CD14-positive monocyte (primary cell): ENCODE data around the gene GDPD2. TPM values are rescaled to one million over a fixed set of nuclear protein-coding genes. Genes with fewer than 3 reads are reported as not detected.
A peak's percentile ranks its signal among the peaks of the same experiment; 100 is the strongest.

ENCODE experiments used
- DNase-seq, 3 donors: peaks; one replicate each; pipeline ENCODE4 v3.0.0-alpha.2; 2011 to 2022
- H2AFZ ChIP-seq: 2 replicates; pipeline ENCODE4 v1.6.0; 2012; ENCODE audit warnings: mild to moderate bottlenecking, low read depth, low read length, inconsistent platforms; ENCODE audit not compliant: insufficient read depth, poor library complexity, severe bottlenecking
- H3K27ac ChIP-seq, 2 donors: 1 replicate in 1 of 2; 2 replicates in 1 of 2; pipeline ENCODE4 v1.5.1; 2012 to 2013; ENCODE audit warnings: low read length in 2 of 2, control low read depth in 1 of 2, inconsistent platforms in 1 of 2, low read depth in 1 of 2, mild to moderate bottlenecking in 1 of 2
- H3K27me3 ChIP-seq, 2 donors: one replicate each; pipeline versions ENCODE4 v1.6.0 to v1.6.1; 2011 to 2013; ENCODE audit warnings: low read length in 2 of 2; ENCODE audit not compliant: control insufficient read depth in 2 of 2, insufficient read depth in 2 of 2
- H3K36me3 ChIP-seq, 2 donors: replicated peaks in 1 of 2; 1 replicate in 1 of 2; 2 replicates in 1 of 2; pipeline versions ENCODE4 v1.5.1 to v1.6.1; 2012 to 2013; ENCODE audit warnings: low read length in 2 of 2, control low read depth in 1 of 2, inconsistent platforms in 1 of 2, mild to moderate bottlenecking in 1 of 2; ENCODE audit not compliant: insufficient read depth in 2 of 2, control insufficient read depth in 1 of 2
- H3K4me1 ChIP-seq, 2 donors: 1 replicate in 1 of 2; 2 replicates in 1 of 2; pipeline versions ENCODE4 v1.5.1 to v1.6.1; 2012 to 2013; ENCODE audit warnings: low read length in 2 of 2, control low read depth in 1 of 2, inconsistent platforms in 1 of 2, mild to moderate bottlenecking in 1 of 2, moderate library complexity in 1 of 2; ENCODE audit not compliant: insufficient read depth in 2 of 2, control insufficient read depth in 1 of 2
- H3K4me2 ChIP-seq: replicated peaks from 2 replicates; pipeline ENCODE3; 2012; ENCODE audit warnings: low read length, moderate library complexity, mild to moderate bottlenecking; ENCODE audit not compliant: poor library complexity, severe bottlenecking; ENCODE audit errors: extremely low read depth
- H3K4me3 ChIP-seq, 3 experiments: fragments of 200-600 bp in 1 of 3; sonication (generic) in 1 of 3; replicated peaks in 1 of 3; 1 replicate in 2 of 3; 2 replicates in 1 of 3; pipeline ENCODE4 v1.5.1; 2011 to 2013; ENCODE audit warnings: low read length in 3 of 3, mild to moderate bottlenecking in 3 of 3, control low read depth in 2 of 3, low read depth in 2 of 3, inconsistent platforms in 1 of 3, moderate library complexity in 1 of 3
- H3K79me2 ChIP-seq: 2 replicates; pipeline ENCODE4 v1.6.0; 2012; ENCODE audit warnings: mild to moderate bottlenecking, control low read depth, inconsistent platforms, low read length, moderate library complexity; ENCODE audit not compliant: insufficient read depth
- H3K9ac ChIP-seq: 2 replicates; pipeline ENCODE4 v1.6.0; 2017; ENCODE audit warnings: low read length, mild to moderate bottlenecking; ENCODE audit not compliant: insufficient read depth, poor library complexity, severe bottlenecking
- H3K9me3 ChIP-seq, 2 donors: replicated peaks in 1 of 2; 1 replicate in 1 of 2; 2 replicates in 1 of 2; pipeline versions ENCODE4 v1.5.1 to v1.6.1; 2012 to 2013; ENCODE audit warnings: low read length in 2 of 2, control low read depth in 1 of 2; ENCODE audit not compliant: control insufficient read depth in 1 of 2, insufficient read depth in 1 of 2
- H4K20me1 ChIP-seq: 2 replicates; pipeline ENCODE4 v1.6.0; 2012; ENCODE audit warnings: mild to moderate bottlenecking, low read length, control low read depth, moderate library complexity; ENCODE audit not compliant: insufficient read depth
- H3K27ac Mint-ChIP-seq, 7 donors: one replicate each; pipeline ENCODE4 v1.8.0; 2020; ENCODE audit warnings: mild to moderate bottlenecking in 7 of 7, mixed read lengths in 7 of 7, moderate library complexity in 6 of 7, inconsistent platforms in 2 of 7
- H3K27me3 Mint-ChIP-seq, 3 donors: one replicate each; pipeline ENCODE4 v1.8.0; 2021 to 2022; ENCODE audit warnings: low read depth in 3 of 3, mild to moderate bottlenecking in 3 of 3, mixed read lengths in 3 of 3, moderate library complexity in 3 of 3, inconsistent platforms in 1 of 3
- H3K36me3 Mint-ChIP-seq, 2 donors: one replicate each; pipeline ENCODE4 v1.8.0; 2020; ENCODE audit warnings: mixed read lengths in 2 of 2, inconsistent platforms in 1 of 2, mild to moderate bottlenecking in 1 of 2
- H3K4me1 Mint-ChIP-seq: one replicate; pipeline ENCODE4 v1.8.0; 2020; ENCODE audit warnings: mild to moderate bottlenecking, mixed read lengths
- H3K4me3 Mint-ChIP-seq, 2 donors: one replicate each; pipeline ENCODE4 v1.8.0; 2020; ENCODE audit warnings: mild to moderate bottlenecking in 2 of 2, mixed read lengths in 2 of 2, moderate library complexity in 1 of 2
- H3K9me3 Mint-ChIP-seq, 7 donors: one replicate each; pipeline ENCODE4 v1.8.0; 2020 to 2022; ENCODE audit warnings: mixed read lengths in 7 of 7, mild to moderate bottlenecking in 6 of 7, moderate library complexity in 6 of 7, inconsistent platforms in 2 of 7
- WGBS: methylation state at CpG from one replicate; pipeline ENCODE4 v1.1.5; 2013; ENCODE audit warnings: missing lambda C conversion rate; ENCODE audit not compliant: insufficient coverage; 5-methylcytosine and 5-hydroxymethylcytosine counted together
- intact Hi-C, 2 donors: fragments of 100-400 bp; cut with micrococcal nuclease; formaldehyde crosslinking; loops; one replicate each; pipeline versions ENCODE4 v1.15.0 to v1.15.1; 2023
- polyA plus RNA-seq, 3 donors: library from polyadenylated mRNA; depleted of rRNA in 1 of 3; unstranded in 2 of 3; stranded (reverse) in 1 of 3; fragments of 300-500 nt in 2 of 3; fragments of >200 nt in 1 of 3; fragmentation: Illumina TruSeq in 2 of 3; gene quantifications; 1 replicate in 2 of 3; 2 replicates in 1 of 3; pipeline ENCODE4 v1.2.3, GENCODE V29; 2012 to 2021
- small RNA-seq: library from RNA; depleted of rRNA; stranded (forward); fragments of <200 nt; gene quantifications from one replicate; pipeline ENCODE3, GENCODE V24; 2012; ENCODE audit warnings: low read depth; ENCODE audit not compliant: insufficient read length
- TF ChIP-seq, protein P1 (sequence below): fragments of 200-600 bp; IDR thresholded peaks from one replicate; pipeline ENCODE4 v1.8.0; 2022; ENCODE audit warnings: antibody characterized with exemption, mild to moderate bottlenecking

GDPD2 gene
- polyA plus RNA-seq, 3 donors: not detected

DNA sequence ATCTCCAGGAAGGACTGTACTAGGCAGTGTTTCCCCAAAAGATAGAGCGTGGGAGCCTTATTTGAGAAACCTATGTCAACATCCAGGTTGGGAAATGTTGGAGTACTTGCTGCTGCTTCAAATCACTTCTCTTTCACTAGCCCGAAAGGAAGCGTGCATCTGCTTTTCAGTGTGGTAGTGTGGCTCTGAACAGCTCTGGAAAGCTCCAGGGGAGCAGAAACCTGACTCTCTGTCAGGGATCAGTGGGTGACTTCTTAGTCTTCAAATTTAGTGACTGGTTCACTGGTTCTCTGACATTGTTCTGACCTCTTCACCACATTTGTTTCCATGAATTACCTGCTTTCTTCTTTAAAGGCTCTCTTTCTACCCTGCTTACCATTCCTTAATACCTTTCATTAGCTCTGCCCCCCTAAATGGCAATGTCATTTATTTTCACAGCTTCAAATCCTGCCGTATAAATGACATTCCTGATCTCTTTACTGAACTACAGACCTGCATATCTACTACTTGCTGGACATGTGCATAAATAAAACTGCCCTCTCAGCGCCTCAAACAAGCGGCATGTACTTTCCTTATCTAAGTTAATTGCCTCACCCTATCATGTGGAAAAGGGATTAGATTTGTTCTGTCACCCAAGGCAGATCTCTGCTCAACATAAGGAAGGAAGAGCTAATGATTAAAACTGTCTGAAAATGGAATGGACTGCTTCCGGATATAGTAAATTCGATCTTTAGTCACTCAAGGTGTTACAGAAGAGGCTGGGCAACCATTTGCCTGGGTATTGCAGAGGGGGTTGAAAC lies 58.6 kb downstream of the GDPD2 start:
- TF ChIP-seq, protein P1, sequence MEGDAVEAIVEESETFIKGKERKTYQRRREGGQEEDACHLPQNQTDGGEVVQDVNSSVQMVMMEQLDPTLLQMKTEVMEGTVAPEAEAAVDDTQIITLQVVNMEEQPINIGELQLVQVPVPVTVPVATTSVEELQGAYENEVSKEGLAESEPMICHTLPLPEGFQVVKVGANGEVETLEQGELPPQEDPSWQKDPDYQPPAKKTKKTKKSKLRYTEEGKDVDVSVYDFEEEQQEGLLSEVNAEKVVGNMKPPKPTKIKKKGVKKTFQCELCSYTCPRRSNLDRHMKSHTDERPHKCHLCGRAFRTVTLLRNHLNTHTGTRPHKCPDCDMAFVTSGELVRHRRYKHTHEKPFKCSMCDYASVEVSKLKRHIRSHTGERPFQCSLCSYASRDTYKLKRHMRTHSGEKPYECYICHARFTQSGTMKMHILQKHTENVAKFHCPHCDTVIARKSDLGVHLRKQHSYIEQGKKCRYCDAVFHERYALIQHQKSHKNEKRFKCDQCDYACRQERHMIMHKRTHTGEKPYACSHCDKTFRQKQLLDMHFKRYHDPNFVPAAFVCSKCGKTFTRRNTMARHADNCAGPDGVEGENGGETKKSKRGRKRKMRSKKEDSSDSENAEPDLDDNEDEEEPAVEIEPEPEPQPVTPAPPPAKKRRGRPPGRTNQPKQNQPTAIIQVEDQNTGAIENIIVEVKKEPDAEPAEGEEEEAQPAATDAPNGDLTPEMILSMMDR: no peak
- Mint-ChIP-seq H3K36me3 (no peaks in the 10 kb centered on the region), H3K4me1 (peaks cover 10% of the 10 kb centered on the region), H3K4me3 (no peak overlapping the region), H3K27ac (peak overlapping the region in 1 of 7 donors; percentile 22), H3K27me3 (peaks cover 0 to 18% (median 2%) of the 10 kb centered on the region in 3 donors), H3K9me3 (no peaks in the 10 kb centered on the region)
- peaks cover 0 to 2% of the 10 kb centered on the region in 2 donors for H3K27me3 ChIP-seq
- H3K27ac ChIP-seq: no peak overlapping the region
- H4K20me1 ChIP-seq: no peaks in the 10 kb centered on the region
- H3K4me1 ChIP-seq: peaks cover 0 to 3% of the 10 kb centered on the region in 2 donors
- no peak overlapping the region for H3K9ac ChIP-seq
- H3K36me3 ChIP-seq: no peaks in the 10 kb centered on the region
- no peaks in the 10 kb centered on the region for H3K79me2 ChIP-seq
- H2AFZ ChIP-seq: no peak overlapping the region
- H3K9me3 ChIP-seq: no peaks in the 10 kb centered on the region
- peak in 1 of 3 donors; percentile 8 for DNase-seq
- intact Hi-C loops: no loop called here
- 80% methylated on average over 1 of the region's 8 CpGs for WGBS
- no peak overlapping the region for H3K4me2 ChIP-seq
- no peak overlapping the region for H3K4me3 ChIP-seq

- Histone ChIP-seq H3K27me3 (peaks cover 0 to 2% of the 10 kb centered on the region in 2 donors), H3K36me3 (no peaks in the 10 kb centered on the region), H4K20me1 (no peaks in the 10 kb centered on the region), H3K4me3 (no peak overlapping the region), H3K9ac (no peak overlapping the region), H3K4me1 (peaks cover 0 to 2% of the 10 kb centered on the region in 2 donors), H3K4me2 (no peak overlapping the region), H3K79me2 (no peaks in the 10 kb centered on the region), H3K27ac (no peak overlapping the region), H2AFZ (no peak overlapping the region), H3K9me3 (no peaks in the 10 kb centered on the region)
- Mint-ChIP-seq H3K9me3 (no peaks in the 10 kb centered on the region), H3K4me3 (no peak overlapping the region), H3K27me3 (peaks cover 0 to 13% (median 2%) of the 10 kb centered on the region in 3 donors), H3K27ac (no peak overlapping the region), H3K36me3 (no peaks in the 10 kb centered on the region), H3K4me1 (peaks cover 5% of the 10 kb centered on the region)
- no peak for DNase-seq
- no CpG with 5 or more reads among the region's 2 CpGs for WGBS
- intact Hi-C loops: no loop called here
- TF ChIP-seq, protein P1: no peak
These were observed 59.2 kb downstream of the GDPD2 start for GRCh38 chrX:70482300-70482699.

Small RNA genes lying within 50 kb of the gene (small RNA-seq; reads per million reads assigned to genes)
- gene RNU4-81P: not detected
- gene RNY4P23: 13.5 reads per million, percentile 81 among the genes with 10 or more reads in this experiment

Other genes starting within 250 kb of the GDPD2 start
- gene DGAT2L6, start 245.8 kb upstream of the GDPD2 start, polyA plus RNA-seq: not detected
- not detected for gene AWAT1, start 188.7 kb upstream of the GDPD2 start, polyA plus RNA-seq
- under 1 TPM in 1 of 3 donors, not detected in 2; 0.36 TPM for gene P2RY4, start 163.1 kb upstream of the GDPD2 start, polyA plus RNA-seq
- gene ARR3, start 155.0 kb upstream of the GDPD2 start, polyA plus RNA-seq: not detected
- gene RAB41, start 141.1 kb upstream of the GDPD2 start, polyA plus RNA-seq: not detected
- 10 to 100 TPM; 16.9 to 18.9 (median 17.4) TPM for gene PDZD11, start 133.4 kb upstream of the GDPD2 start, polyA plus RNA-seq
- under 1 TPM in 1 of 3 donors, not detected in 2; 0.03 TPM for gene KIF4A, start 133.2 kb upstream of the GDPD2 start, polyA plus RNA-seq
- under 1 TPM in 2 of 3 donors, not detected in 1; 0.12 to 0.17 TPM for gene DLG3, start 21.5 kb downstream of the GDPD2 start, polyA plus RNA-seq